ENCODE data around the gene RRP8.

The RRP8 gene

DNA sequence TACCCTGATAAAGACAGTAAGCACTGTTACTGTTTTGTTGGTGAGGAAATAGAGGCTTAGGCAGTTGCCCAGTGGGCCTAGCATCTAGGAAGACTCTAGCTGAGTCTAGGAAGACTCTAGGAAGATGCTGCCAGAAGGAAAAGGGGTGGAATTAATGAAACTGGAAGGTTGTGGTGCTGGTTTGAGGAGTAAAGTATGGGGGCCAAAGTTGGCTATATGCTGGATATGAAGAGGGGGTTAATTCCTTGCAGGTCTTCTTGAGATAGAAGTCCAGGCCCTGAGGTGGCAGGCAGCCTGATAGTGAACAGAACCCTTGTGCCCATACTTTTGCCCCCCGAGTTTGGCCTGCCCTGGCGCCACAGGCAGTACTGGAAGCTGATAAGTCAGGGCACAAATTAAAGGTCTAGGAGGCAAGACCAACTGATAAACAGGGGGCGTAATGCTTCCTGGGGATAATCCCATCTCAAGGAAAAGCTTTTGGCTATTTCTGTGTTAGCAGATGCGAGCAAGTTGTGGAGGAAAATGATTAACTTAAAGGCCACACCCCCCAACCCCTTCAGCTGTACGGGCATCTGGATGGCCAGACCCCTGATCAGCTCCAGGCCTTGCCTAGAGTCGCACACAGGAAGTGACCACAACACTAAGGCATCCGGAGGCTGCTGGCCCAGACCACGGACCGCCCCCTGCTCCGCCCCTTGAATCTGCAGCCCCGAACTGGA is 3.2 kb upstream of the RRP8 start:
- in situ Hi-C loops (cut with MboI; ENCODE audit: low sequenced_read_pairs), result no loop called here

DNA sequence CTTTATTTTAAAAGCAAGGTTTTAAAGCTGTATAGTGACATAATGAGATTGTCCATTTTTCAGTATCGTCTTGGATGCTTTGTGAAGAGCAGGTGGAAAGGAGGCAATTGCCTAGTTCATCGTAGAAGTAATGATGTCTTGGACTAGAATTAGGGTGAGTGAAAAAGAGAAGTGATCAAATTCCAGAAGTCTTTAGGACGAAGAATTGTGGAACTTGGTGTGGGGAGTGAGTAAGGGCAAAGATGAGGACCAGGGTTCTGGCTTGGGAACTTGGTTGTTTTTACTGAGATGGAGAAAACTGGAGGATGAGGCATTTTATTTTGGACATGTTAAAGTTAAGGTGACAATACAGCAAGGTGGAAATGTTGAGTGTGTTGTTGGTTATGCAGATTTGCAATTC is 1.4 kb upstream of the RRP8 start:
- in situ Hi-C loops (cut with MboI; ENCODE audit: low sequenced_read_pairs), result no loop called here

DNA sequence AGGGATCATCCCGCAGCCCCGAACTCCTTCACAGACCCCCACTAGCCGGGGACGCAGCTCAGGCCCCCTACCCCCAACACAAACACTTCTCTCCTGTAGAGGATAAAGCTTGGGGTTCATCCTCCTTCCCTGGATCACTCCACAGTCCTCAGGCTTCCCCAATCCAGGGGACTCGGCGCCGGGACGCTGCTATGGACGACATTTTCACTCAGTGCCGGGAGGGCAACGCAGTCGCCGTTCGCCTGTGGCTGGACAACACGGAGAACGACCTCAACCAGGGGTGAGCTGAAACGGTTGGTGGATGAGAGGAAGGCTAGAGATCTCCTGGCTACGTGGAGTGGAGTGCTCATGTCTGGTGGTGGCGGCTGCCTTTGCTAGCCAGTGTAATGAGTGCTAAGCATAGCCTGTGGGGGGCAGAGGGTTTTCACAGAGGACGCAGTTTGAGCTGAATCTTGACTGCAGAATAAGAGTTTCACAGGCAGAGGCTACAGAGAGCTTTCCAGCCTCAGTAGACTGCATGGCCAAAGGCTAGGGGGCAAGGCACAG is 738 bp upstream of the RRP8 start:
- in situ Hi-C loops (cut with MboI; ENCODE audit: low sequenced_read_pairs), result no loop called here

DNA sequence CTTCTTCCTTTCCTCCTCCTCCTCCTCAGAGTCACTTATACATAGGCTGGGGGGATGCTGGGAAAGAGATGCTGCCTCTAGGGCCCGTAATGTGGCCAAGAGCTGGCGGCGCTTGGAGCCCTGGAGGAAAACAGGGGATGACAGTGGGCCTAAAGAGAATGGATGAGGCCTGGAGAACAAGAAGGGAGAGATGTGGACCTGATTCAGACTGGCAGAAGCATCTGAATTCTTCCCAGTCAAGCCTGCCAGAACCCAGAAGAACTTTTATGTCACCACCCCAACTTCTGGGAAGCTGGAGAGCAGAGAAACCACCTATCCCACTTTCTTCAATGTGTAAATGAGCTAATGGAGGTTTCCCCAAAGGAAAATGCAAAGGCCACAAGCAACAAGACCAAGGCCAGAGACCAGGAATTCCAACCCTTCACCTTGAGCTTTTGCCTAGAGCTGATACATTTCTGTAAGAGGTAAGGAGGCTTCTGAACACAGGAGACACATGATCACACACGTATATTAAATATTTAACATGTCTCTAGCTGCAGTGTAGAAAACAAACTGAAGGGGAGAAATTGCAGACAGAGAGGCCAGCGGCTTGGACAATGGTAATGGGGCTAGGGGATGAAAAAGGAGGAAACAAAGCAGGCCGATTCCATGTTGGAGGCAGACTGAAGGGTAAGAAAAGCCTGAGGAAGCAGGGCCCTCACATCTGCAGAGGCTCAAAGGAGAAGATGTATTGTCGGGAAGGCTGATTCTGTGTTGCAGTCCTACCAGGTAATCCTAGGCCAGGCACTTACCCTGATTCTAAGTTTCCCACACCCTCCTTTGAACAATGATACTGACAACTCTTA is 1.1 kb downstream of the RRP8 start:
- in situ Hi-C loops (cut with MboI; ENCODE audit: low sequenced_read_pairs), result no loop called here

DNA sequence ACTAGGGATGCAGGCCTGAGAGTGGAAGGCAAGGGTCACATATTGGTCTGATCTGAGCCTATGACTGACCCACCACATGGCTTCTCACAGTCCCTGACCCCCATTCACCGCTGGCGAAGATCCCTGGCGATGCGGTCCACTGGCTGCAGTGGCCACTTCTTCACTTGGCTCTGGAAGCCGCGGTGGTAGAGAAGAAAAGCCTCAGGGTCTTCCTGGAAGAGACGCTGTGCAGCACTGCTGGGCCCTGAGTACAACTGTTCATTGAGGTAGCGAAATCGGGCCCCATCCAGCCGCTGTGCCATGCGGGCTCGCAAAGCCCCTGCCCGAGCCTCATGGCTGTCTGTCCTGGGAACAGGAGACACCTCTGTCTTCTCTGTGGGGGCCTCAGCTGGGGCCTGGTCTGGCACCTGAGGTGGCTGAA is 2.4 kb downstream of the RRP8 start:
- in situ Hi-C loops (cut with MboI; ENCODE audit: low sequenced_read_pairs), result no loop called here

DNA sequence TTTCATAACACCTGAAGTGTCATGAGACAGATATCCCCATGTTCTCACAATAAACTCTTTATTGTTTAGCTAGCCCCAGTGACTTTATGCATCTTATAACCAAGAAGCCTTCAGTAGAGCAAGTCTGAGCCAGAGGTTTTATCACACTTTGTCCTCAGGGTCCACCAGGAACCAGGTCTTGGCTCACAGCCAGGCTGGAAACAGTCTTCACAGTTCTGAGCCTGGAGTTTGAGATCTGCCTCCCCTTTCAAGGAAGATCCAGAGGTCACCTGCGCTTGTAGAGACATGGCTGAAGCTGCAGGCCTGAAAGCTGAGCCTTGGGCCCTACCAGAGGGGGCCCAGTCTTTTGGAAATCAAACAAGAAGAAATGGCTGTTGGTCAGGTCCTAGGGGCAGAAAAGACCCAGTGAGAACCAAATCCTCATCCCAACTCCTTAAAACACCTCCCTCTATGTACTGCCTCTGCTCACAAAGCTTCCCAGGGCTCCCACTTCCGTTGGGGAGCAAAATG is 3.5 kb downstream of the RRP8 start:
- in situ Hi-C loops (cut with MboI; ENCODE audit: low sequenced_read_pairs), result no loop called here

DNA sequence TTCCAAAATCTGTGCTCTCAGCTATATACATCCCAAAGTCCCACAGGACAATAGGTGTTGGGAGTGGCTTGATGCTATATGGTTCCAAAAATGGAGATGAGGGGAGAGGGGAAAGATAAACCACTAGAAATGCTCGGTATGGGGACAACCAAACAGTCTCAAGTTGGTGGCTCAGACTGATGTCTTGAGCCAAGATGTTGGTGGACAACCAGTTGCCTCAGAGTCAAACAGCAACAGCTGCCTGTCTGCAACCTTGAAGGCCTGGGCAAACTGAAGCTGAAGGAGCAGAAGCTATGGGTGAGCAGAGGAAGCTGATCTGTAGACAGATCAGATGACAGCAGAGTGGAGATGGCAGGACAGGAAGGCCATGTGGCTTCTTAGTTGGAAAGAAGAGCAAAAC is 4.0 kb downstream of the RRP8 start:
- in situ Hi-C loops (cut with MboI; ENCODE audit: low sequenced_read_pairs), result no loop called here

DNA sequence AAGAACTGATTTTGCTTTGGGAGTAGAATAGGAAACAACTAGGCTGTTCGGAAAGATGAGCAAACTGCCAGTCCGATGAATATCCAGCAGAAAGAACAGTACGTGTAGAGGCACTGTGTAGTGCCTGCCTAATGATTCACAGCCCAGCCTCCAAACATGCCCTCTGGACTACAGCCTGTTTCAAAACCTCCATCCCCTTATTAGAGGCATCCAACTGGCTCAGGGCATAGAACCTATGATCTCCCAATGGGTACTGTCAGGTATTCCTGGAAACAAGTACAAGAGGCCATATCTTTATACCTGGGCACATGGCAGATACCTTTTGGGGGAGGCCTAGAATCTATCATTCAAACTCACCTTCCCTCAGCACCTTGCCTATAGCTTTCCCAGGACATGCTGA is 4.9 kb downstream of the RRP8 start:
- in situ Hi-C loops (cut with MboI; ENCODE audit: low sequenced_read_pairs), result no loop called here

DNA sequence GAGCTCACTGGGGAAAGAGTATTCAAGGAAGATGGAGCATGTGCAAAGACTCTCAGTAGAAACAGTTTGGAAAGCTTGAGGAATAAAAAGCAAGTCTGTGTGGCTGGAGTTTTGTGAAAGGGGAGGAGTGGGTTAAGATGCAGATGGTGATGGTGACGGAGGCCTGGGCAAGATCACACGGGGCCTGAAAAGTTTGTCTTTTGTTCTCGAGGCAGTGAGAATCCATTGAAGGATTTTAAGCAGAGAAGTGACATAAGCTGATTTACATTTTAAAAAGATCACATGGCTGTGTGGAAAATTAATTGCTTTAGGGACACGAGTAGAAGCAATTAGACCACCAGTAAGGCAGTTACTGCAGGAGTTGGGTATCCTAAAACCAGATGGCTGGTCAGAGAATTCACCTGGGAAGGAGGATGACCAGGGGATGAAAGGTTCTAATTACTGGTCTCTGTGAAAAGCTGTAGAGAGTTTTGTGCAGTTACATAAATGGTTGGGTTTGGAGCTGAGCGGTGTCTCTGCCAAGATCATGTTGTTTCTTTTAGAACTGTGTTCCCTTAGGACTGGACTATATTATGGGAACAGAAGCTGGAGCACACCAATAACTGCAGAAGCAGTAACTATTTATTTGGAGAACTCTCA is 7.1 kb downstream of the RRP8 start:
- in situ Hi-C loops (cut with MboI; ENCODE audit: low sequenced_read_pairs), result no loop called here

DNA sequence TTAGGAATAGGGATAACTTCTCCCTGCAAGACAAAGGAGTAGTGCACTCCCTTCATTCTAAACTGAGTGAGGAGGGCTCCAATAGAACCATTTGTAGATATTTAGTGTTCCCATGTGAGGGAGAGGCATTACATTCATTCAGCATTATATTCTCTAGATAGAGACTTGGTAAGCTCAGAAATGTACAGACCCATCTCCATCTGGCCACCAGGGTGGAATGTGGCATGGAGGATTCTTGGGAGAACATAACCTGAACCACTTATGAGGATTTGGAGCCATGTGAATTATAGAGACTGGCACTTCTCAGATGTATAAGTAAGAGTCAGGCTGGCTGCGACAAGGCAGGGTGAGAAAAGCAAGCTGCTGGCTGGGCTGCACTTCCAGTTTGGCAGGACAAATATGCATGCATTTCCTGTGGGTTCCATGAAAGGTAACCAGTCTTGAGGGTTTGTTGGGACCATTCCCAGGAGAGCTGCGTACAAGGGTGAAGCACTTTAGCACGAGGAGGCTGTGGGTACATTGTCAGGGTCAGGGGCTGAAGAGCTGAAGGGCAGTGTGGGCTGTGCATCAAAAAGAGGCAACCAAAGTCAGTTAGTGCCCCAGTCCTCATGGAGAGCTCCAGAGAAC is 9.2 kb downstream of the RRP8 start:
- in situ Hi-C loops (cut with MboI; ENCODE audit: low sequenced_read_pairs), result no loop called here

DNA sequence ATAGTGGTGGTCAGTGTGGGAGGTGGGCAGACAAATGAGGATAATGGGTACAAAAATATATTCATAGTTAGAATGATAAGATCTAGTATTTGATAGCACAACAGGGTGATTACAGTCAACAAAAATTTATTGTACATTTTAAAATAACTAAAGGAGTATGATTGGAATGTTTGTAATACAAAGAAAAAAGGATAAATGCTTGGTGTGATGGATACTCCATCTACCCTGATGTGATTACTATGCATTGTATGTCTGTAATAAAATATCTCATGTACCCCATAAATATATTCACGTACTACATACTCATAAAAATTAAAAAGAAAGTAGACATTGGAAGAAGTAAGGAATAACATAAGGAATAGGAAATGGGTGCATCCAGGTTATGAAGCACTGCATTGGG is 15.4 kb downstream of the RRP8 start:
- in situ Hi-C loops (cut with MboI; ENCODE audit: low sequenced_read_pairs), result no loop called here

DNA sequence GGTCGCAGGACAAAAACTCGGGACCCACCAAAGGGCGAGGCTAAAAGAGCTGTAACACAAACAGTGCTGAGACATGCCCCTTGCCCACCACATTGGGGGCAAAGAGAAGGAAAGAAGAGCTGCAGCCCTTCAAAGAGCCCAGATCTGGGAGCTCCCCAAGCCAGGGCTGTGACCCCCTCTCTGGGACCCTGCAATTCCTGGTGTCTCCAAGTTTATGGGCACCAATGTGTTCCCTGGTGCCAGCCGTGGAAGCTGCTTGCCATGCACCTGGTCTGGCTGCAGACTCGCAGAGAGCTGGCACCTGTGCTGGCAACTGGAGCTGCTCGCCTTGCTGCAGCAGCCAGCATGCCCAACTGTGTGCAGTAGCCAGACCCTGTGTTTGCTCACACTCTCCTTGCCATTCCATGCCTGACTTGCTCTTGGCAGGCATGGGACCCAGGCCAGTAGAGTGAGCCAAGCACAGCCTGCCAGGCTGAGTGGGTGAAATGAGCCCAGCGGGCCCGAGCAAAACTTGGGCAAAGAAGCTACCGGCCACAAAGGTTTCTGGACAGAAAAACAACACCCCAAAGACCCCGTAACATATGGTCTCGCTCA is 16.0 kb downstream of the RRP8 start:
- in situ Hi-C loops (cut with MboI; ENCODE audit: low sequenced_read_pairs), result no loop called here

DNA sequence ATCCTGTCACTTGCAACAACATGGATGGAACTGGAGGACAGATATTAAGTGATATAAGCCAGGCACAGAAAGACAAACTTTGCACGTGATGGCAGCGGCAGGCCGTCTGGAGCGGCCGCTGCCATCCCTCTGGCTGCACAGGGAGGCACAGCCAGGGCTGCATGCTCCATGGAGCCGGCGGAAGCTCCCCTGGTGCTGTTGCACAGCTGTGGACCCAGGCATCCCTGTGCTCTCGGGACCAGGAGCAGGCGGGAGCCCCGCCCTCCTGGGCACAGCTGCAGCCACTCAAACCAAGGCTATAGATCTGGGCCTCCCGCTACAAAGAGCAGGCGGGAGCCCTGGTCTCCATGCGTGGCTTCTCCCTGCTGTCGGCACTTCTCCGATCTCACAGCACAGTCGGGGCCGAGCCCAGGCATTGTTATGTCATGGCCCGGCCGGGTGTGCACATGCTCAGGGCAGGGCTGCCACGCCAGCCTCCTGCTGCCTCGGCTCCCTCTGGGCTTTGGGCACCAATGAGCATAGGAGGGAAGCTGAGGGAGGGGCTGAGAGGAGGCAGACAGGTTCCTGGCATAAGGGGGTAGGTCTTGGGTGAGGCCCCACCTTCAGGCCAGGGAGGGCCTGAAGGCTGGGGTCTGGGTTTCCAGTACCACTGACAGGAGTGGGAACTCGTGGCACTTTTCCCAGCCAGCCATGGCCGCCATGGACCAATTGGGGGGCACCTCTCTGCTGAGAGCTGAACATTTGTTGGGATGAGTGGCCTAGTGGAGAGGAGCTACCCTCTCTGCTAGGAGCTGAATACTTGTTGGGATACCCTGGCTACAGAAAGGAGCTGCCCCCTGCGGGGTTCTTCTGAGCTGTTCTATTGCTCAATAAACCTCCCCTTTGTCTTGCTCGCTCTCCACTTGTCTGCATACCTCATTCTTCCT is 16.7 kb downstream of the RRP8 start:
- in situ Hi-C loops (cut with MboI; ENCODE audit: low sequenced_read_pairs), result no loop called here

DNA sequence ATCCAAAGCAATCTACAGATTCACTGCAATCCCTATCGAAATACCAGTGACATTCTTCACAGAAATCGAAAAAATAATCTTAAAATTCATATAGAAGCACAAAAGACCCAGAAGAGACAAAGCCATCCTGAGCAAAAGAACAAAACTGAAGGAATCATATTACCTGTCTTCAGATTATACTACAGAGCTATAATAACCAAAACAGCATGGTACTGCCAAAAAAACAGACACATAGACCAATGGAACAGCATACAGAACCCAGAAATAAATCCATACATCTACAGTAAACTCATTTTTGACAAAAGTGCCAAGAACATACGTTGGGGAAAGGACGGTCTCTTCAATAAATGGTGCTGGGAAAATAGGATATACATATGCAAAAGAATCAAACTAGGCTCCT is 18.9 kb downstream of the RRP8 start:
- in situ Hi-C loops (cut with MboI; ENCODE audit: low sequenced_read_pairs), result no loop called here

DNA sequence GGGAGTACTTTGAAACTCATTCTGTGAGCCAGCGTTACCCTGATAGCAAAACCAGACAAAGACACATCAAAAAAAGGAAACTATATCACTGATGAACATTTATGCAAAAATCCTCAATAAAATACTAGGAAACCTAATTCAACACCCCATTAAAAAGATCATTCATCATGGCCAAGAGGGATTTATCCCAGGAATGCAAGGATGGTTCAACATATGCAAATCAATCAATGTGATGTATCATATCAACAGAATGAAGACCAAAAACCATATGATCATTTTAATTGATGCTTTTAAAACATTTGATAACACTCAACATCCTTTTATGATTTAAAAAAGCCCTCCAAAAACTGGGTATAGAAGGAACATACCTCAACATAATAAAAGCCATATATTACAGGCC is 19.8 kb downstream of the RRP8 start:
- in situ Hi-C loops (cut with MboI; ENCODE audit: low sequenced_read_pairs), result no loop called here

DNA sequence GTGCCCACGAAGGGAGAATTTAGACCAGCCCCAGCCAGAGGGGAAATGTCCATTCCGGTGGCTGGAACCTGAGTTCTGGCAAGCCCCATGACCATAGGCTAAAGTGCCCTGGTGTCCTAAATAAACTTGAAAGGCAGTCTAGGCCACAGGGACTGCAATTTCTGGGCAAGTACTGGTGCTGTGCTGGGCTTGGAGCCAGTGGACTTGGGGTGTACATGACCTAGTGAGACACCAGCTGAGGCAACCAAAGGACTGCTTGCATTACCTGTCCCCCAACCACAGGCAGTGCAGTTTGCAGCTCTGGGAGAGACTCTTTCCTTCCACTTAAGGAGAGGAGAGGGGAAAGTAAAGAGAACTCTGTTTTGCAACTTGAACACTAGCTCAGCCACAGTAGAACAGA is 23.7 kb downstream of the RRP8 start:
- in situ Hi-C loops (cut with MboI; ENCODE audit: low sequenced_read_pairs), result no loop called here

DNA sequence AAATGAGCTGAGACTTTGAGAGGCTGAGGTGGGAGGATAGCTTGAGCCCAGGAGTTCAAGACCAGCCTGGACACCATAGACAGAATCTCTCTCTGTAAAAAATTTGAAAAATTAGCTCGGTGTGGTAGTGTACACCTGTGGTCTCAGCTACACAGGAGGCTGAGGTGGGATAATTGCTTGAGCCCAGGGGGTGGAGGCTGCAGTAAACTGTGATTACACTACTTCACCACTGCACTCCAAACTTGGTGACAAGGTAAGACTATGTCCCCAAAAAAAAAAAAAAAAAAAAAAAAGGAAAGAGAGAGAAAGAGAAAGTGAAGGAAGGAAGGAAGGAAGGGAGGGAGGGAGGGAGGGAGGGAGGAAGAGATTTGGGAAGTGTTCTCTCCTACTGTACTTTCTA is 25.3 kb downstream of the RRP8 start:
- in situ Hi-C loops (cut with MboI; ENCODE audit: low sequenced_read_pairs), result no loop called here

DNA sequence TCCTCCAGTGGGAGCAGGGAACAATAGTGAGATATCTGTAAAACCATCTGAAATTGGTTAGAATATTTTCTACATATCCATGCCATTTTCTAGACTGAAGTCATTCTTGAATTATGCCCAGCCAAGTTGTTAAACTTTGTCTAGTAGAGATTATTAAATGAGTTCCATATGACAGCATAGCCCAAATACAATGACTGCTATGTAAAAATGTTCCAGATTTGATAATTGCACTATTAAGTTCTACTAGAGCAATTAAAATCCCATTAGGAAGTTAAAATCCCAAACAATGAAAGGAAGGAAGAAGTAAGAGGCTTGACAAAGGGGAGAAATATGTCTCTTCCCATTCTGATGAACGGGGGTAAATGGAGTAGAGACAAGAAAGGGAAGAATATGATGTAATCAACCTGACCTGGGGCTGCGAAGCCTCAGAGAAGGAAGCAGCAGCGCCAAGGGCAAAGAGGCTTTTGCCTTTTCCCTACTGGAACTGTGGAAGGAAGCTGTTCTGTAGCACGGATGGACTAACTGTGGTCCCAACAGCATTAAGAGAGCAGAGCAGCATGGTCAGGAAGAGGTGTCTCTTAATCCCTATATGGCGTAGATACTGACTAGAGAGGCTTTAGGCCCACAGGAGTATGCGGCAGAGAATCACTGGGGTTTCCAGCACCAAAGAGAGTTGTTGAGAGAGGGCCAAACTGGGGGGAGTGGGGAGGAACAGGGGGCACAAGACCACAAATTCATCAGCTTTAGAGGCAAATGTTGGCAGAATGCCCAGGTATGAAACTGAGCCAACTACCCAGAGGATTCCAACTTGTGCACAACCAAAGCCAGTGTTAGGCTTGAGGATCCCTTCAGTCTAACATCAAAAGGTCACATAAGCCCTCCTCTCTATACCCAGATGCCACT is 26.7 kb downstream of the RRP8 start:
- in situ Hi-C loops (cut with MboI; ENCODE audit: low sequenced_read_pairs), result no loop called here

Measured in HL-60/S4 (cell line).